HL-60/S4 treated with phorbol 12-myristate 13-acetate at 8.2 ng/mL for 4 days and 3 days (cell line): ENCODE results near the gene KCTD5.
"Not testable (repeated sequence)": the region's sequence is repeated elsewhere in the genome, so short reads cannot be mapped to it uniquely, and the experiment has no call there.

Source experiments
- in situ Hi-C: fragments of 300-500 bp; cut with MboI; formaldehyde crosslinking; loops from 2 replicates; pipeline ENCODE4 v1.15.0; 2022; ENCODE audit warnings: low sequenced_read_pairs

Gene KCTD5

GRCh38 chr16:2671741-2672140 is 10.6 kb upstream of the KCTD5 start:
- in situ Hi-C loops: no loop called here

GRCh38 chr16:2673066-2673999 is 9.0 kb upstream of the KCTD5 start:
- in situ Hi-C loops: no loop called here

DNA sequence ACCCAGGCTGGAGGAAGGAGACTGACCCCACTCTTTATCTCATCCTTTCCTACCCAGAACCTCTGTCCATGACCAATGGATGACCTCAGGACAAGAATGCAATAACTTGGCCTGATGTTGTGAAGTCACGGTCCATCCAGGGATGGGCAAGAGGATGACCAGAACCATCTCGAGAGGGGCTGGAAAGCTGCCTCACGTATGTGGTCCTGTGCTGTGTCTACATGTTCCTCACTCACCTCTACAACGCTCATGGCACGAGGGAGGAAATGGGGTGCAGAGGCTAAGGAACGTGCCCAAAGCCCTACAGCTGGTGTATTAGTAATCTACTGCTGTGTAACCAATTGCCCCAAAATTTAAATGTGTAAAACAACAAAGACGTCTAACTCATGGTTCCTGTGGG is 7.3 kb upstream of the KCTD5 start:
- in situ Hi-C loops: no loop called here

DNA sequence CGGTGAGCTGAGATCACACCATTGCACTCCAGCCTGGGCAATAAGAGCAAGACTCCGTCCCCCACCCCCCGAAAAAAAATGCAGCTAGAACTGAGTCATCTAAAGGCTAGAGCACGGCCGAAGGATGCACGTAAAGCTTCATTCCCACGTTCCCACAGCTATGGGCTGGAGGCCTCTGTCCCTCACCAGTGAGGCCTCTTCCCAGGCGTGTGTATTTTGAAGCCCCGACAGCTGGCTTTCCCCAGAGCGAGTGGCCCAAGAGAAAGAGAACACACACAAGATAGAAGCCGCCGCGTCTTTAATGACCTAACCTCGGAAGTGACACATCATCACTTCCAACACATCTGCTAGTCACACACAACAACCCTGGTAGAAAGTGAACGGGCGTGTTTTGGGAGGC is 6.6 kb upstream of the KCTD5 start:
- in situ Hi-C loops: no loop called here

DNA sequence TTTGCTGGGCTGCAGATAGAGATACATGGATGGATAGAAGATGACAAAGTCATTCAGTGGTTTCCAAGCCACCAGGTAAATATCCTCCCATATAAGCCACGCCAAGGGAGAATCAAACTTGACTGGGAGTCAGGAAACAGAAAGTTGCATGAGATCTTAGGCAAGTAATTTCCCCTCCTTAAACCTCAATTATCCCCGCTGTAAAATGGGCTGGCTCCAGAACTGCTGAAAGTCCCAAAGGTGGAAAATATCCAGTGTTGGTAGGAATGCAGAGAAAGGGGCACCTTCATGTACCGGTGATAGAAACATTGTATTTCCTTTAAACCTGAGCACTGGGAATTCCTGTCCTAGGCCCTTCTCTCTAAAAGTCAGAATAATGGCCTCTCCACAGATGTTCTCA is 5.4 kb upstream of the KCTD5 start:
- in situ Hi-C loops: not testable (repeated sequence)

DNA sequence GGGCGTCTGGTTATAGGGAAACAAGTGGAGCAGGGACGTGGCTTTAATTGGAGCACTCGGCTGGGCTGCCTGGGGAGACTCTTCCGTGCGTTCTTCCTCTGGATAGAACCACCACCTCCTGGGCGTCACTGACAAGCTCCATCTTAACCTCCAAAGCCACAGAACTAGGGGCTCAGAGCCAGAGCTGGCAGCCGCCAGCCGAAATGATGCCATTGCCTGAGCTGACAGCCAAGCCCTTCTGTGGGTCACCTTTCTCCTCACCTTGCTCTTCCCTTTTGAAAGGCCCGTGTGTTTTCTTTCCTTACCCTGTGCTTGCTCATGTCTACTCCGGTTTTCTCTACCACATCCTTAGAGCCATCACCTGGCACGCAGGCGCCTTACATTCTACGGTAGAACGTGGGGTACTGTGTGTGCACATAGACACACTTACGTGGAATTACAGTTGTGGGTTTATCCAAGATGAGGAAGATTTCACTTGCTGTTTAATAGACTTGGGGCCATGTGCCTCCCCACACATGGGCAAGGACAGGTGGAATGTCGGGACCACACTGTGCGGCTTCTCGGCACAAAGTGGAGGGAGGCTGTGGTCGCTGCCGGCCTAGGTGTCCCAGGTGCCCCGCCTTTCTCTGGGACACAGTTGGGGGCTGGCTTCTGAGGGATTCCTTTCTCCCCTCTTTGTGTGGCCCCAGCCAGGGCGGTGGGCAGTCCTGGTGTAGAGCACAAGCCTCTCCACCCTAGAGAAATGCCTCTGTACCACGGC is 3.9 kb upstream of the KCTD5 start:
- in situ Hi-C loops: not testable (repeated sequence)

GRCh38 chr16:2679902-2680301 is 2.4 kb upstream of the KCTD5 start:
- in situ Hi-C loops: not testable (repeated sequence)

DNA sequence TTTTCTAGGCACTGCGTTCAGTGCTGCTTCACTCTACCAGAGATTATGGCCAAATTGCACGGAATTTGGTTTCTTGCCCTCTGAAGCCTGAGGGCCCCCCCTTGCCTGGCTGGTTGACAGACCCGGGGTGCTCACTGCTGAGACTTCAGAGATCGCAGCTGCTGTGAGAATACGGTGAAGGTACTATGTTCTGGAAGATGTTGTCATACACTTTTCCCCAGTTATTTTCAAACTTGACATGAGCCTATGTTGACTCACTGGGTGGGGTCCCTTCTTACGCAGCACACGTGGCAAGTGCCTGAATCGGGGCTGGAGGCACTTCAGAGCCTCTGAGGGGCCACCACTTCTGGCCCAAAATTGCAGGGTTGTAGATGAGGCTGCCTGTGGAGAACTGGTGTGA is 2.0 kb upstream of the KCTD5 start:
- in situ Hi-C loops: not testable (repeated sequence)

DNA sequence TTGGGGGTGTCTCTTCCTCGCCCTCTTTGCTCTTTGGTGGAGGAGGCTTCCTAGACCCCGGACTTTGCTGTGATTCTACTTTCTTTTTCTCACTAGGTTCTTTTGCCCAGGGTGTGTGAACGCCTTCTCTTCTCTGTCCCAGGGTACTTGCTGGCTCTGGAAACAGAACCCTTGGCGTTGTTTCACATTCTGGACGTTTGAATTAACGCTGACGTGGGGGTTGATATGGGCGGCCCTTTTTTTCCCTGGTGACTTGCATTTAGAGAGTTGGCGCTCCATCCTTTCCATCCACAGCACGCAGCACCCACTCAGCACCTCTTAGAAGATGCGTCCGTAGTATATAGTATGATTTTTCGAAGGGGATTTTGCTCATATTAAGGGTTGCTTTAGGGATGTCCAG is 718 bp downstream of the KCTD5 start:
- in situ Hi-C loops: not testable (repeated sequence)

DNA sequence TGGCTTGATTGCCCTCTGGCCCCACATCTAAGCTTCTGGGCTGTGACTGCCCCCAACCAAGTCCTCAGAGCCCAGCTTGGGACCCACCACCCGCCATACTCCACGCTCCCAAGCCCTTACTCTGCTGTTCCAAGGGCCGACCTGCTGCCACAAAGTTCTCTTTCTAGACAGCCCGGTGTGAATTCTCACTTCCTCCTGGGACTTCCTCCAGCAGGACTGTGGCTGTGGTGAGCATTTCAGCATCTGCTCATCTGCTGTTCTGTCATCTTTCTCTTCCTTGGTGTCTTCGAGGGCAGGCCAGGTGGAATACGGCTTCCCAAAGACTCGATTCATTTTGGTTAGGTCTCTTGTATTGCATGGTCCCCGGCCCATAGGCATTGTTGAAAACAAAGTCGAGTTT is 3.8 kb downstream of the KCTD5 start:
- in situ Hi-C loops: not testable (repeated sequence)

GRCh38 chr16:2686912-2687507 is 4.7 kb downstream of the KCTD5 start:
- in situ Hi-C loops: no loop called here

DNA sequence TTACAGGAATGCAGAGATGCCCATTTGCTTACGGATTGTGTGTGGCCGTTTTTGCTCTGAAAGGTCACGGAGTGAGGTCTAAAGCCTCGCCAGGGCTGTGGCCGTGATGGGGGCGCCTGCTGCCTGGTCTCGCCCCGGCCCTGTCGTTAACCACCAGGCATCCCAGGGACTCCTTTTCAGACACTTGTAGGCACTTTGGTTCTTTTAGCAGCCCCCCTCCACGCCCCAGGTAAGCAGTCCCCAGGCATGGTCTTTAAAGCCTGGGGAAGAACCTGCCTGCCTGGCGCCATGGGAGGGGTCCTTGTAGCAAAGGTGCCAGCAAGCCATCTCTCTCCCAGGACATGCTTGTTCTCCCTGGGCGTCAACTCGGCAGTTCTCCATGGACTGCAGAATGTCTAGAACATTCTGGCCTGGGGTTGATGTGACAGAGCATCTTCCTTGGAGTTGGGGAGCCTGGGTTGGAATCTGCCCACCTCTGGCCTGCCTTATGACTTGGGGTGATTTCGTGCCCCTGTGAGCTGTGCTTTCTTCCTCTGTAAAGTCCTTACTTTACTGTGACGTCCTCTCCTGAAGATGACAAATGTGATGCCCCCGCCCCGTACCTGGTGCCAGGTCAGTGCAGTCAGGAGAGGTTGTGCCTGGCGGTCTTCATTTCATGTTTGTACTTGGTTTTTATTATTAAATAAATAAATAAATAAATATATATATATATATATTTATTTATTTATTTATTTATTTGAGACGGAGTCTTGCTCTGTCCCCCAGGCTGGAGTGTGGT is 5.4 kb downstream of the KCTD5 start:
- in situ Hi-C loops: no loop called here

DNA sequence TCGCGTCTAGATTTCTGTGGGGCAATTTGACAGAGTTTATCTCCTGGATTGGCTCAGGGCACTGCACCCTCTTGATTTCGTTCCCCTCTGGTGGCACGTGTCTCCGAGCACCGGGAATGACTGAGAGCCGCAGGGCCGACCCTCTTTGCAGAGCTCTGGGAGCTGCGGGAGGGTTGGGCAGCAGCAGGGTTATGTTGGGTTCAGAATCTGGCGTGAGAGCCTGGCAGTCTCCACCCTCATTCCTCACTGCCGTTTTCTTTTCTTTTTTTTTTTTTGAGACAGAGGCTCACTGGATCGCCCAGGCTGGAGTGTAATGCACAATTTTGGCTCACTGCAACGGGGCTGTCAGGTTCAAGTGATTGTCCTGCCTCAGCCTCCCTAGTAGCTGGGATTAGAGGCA is 7.1 kb downstream of the KCTD5 start:
- in situ Hi-C loops: not testable (repeated sequence)

DNA sequence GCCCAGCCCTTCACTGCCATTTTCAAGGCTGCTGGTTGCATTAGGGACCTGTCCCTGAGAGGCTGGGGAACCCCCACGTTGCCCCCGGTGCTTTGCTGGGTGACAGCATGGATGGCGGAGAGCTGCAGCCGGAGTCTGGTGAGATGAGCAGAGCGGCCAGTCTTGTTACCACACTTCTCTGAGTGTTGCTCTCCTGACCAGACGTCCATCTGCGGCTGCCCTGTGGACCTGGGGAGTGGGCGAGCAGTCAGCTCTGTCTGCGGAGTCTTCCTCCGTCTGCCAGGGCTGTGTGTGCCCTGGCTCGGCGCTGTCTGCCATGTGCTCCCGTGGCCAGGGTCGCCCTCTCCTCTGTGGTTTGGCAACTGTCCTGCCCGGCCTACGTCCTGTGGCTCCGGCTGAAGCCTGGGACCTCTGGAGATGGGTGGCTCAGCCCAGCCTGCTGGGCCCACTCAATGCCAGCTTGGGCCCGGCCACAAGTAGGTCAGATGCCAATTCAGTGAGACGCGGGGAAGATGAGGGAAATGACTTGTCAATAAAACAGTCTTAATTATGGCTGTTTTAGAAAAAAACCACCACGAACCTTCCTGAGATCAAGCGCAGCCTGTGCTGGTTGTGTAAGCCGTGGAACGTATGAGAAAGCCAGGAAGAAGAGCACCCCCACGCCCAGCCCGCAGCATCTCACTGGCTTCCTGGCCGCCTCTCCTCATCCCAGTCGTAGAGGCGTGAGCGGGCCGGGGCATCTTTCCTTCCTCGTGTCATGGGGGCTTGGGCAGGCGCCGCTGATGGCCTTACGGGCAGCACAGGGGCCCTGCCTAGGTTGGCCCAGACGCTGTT is 7.9 kb downstream of the KCTD5 start:
- in situ Hi-C loops: no loop called here

DNA sequence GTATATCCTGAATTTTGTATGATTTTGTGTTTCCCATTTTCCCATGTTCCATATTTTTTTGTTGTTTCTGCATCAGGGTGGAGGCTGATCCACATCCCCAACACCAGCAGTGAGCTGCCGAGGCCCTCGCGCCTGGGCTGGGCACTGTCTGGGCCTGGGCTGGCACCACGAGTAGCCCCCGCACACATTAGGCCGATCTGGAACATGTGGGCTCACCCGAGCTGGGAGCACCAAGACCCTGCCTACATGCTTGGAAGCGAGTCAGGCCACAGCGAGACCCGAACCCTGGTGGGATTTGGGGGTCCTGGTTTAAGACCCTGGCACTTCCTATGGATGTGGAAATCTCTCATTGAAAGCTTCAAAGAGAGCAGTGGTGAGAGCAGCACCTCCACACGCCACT is 8.5 kb downstream of the KCTD5 start:
- in situ Hi-C loops: no loop called here

GRCh38 chr16:2691491-2692248 is 9.3 kb downstream of the KCTD5 start:
- in situ Hi-C loops: no loop called here

DNA sequence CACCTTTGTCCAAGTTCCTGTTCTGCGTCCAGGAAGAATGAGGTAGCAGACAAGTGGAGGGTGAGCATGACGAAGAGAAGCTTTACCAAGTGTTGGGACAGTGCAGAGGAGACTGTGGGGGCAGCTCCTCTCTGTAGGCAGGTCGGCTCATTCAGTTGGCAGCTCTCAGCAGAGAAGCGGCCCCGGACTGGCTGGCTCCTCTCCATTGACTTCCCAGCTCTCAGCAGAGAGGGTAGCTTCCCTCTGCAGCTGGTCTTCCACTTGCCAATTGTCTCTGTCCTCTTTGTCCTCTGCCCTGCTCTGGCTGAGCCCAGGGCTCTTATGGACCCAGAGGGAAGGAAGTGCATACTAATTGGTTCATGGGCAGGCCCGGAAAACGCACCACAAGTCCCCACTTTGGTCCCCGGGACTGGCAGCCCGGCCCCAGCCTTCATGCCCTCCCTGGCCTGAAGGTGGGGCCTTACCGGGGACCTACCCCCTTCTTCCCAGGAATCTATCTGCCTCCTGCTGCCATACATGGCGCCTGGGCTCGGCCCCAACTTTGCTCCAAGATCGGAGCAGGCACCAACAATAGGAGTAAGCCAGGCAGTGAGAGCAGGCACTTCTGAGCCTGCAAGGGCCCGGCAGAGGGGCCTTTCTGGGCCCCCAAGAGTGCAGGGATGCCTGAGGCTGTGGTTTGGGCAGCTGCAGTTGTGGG is 10.1 kb downstream of the KCTD5 start:
- in situ Hi-C loops: no loop called here

GRCh38 chr16:2692948-2693651 is 10.8 kb downstream of the KCTD5 start:
- in situ Hi-C loops: no loop called here
